Astrocyte of the cerebellum (primary cell): ENCODE data around the gene CCDC71L.

Source experiments
- DNase-seq: peaks from one replicate; pipeline ENCODE4 v3.0.0-alpha.2; 2011; ENCODE audit warnings: low read depth
- H3K4me3 ChIP-seq: 2 replicates; pipeline ENCODE4 v1.5.1; 2011; ENCODE audit warnings: mild to moderate bottlenecking, low read depth, low read length, moderate library complexity
- CTCF ChIP-seq: IDR thresholded peaks from 2 replicates; pipeline ENCODE4 v1.5.1; 2012; ENCODE audit warnings: low read length, low read depth, moderate library complexity, mild to moderate bottlenecking; ENCODE audit errors: missing control alignments
- in situ Hi-C: cut with HindIII; loops from 2 replicates; pipeline ENCODE4 v1.10.0; 2017; ENCODE audit warnings: low sequenced_read_pairs

The CCDC71L gene

GRCh38 chr7:106644999-106645398 lies 16.0 kb downstream of the CCDC71L start:
- no peak for DNase-seq
- no peak overlapping the region for H3K4me3 ChIP-seq
- TF ChIP-seq CTCF = no peak
- in situ Hi-C loops = no loop called here

GRCh38 chr7:106643216-106644000 lies 17.6 kb downstream of the CCDC71L start:
- in situ Hi-C loops = no loop called here
- H3K4me3 ChIP-seq = no peak overlapping the region
- no peak for DNase-seq
- TF ChIP-seq CTCF = no peak

- DNase-seq = no peak
- TF ChIP-seq CTCF = no peak
- in situ Hi-C loops = no loop called here
- H3K4me3 ChIP-seq = no peak overlapping the region
Measured at GRCh38 chr7:106641416-106641815, 19.5 kb downstream of the CCDC71L start.

GRCh38 chr7:106640368-106641141 lies 20.4 kb downstream of the CCDC71L start:
- no peak overlapping the region for H3K4me3 ChIP-seq
- no peak for TF ChIP-seq CTCF
- in situ Hi-C loops = no loop called here
- no peak for DNase-seq

- no peak for DNase-seq
- H3K4me3 ChIP-seq = no peak overlapping the region
- TF ChIP-seq CTCF = no peak
- in situ Hi-C loops = no loop called here
Measured at GRCh38 chr7:106639476-106640334, 21.3 kb downstream of the CCDC71L start.

GRCh38 chr7:106635411-106635810 lies 25.5 kb downstream of the CCDC71L start:
- TF ChIP-seq CTCF = no peak
- H3K4me3 ChIP-seq = no peak overlapping the region
- in situ Hi-C loops = no loop called here
- DNase-seq = no peak
